Liver (tissue), 9 donors: ENCODE results near the gene GNA14. TPM values are rescaled to one million over a fixed set of nuclear protein-coding genes. Genes with fewer than 3 reads are reported as not detected.
"Not testable (repeated sequence)": the region's sequence is repeated elsewhere in the genome, so short reads cannot be mapped to it uniquely, and the experiment has no call there.

Experiments used
- DNase-seq: peaks from one replicate; pipeline ENCODE4 v3.0.0-alpha.2; 2017; ENCODE audit warnings: low spot score
- H3K27ac ChIP-seq, 2 donors: one replicate each; pipeline ENCODE4 v1.7.0; 2013; ENCODE audit warnings: inconsistent platforms in 2 of 2, low read length in 2 of 2, control low read depth in 1 of 2, low read depth in 1 of 2, mild to moderate bottlenecking in 1 of 2
- H3K27me3 ChIP-seq, 4 donors: one replicate each; pipeline versions ENCODE4 v1.6.1 to v1.7.0; 2013; ENCODE audit warnings: low read length in 3 of 4, inconsistent platforms in 1 of 4, mild to moderate bottlenecking in 1 of 4, moderate library complexity in 1 of 4; ENCODE audit not compliant: control insufficient read depth in 4 of 4, insufficient read depth in 4 of 4
- H3K36me3 ChIP-seq, 4 donors: one replicate each; pipeline versions ENCODE4 v1.6.1 to v1.7.0; 2013; ENCODE audit warnings: low read length in 3 of 4, mild to moderate bottlenecking in 3 of 4, low read depth in 1 of 4, moderate library complexity in 1 of 4; ENCODE audit not compliant: control insufficient read depth in 4 of 4, insufficient read depth in 3 of 4
- H3K4me1 ChIP-seq, 4 donors: one replicate each; pipeline versions ENCODE4 v1.6.1 to v1.7.0; 2013; ENCODE audit warnings: low read length in 3 of 4, mild to moderate bottlenecking in 3 of 4, moderate library complexity in 1 of 4; ENCODE audit not compliant: control insufficient read depth in 4 of 4, insufficient read depth in 4 of 4
- H3K4me3 ChIP-seq, 3 donors: one replicate each; pipeline versions ENCODE4 v1.6.1 to v1.7.0; 2013; ENCODE audit warnings: low read length in 3 of 3, control low read depth in 1 of 3, low read depth in 1 of 3, mild to moderate bottlenecking in 1 of 3
- H3K9ac ChIP-seq, 2 donors: one replicate each; pipeline ENCODE4 v1.7.0; 2013; ENCODE audit warnings: low read length in 2 of 2, mild to moderate bottlenecking in 2 of 2, moderate library complexity in 2 of 2, control low read depth in 1 of 2, low read depth in 1 of 2
- H3K9me3 ChIP-seq, 4 donors: one replicate each; pipeline versions ENCODE4 v1.6.1 to v1.7.0; 2013; ENCODE audit warnings: low read length in 3 of 4; ENCODE audit not compliant: control insufficient read depth in 4 of 4
- ATF3 ChIP-seq: IDR thresholded peaks from 2 replicates; pipeline ENCODE4 v1.6.1; 2016; ENCODE audit warnings: antibody characterized with exemption
- CTCF ChIP-seq: fragments of 150-350 bp; IDR thresholded peaks from 2 replicates; pipeline ENCODE4 v1.5.1; 2017; ENCODE audit warnings: improper control_type of control experiment, low read depth, low read length; ENCODE audit not compliant: missing input control
- FOXA2 ChIP-seq: IDR thresholded peaks from 2 replicates; pipeline ENCODE4 v1.6.1; 2016; ENCODE audit warnings: antibody characterized with exemption
- GABPA ChIP-seq, 2 donors: IDR thresholded peaks in 1 of 2; conservative IDR thresholded peaks in 1 of 2; 2 replicates each; pipeline ENCODE4 v1.6.1; 2016; ENCODE audit warnings: antibody characterized with exemption in 2 of 2, mild to moderate bottlenecking in 1 of 2, moderate library complexity in 1 of 2
- HNF4G ChIP-seq: IDR thresholded peaks from 2 replicates; pipeline ENCODE4 v1.6.1; 2016; ENCODE audit warnings: antibody characterized with exemption
- JUND ChIP-seq, 2 donors: IDR thresholded peaks; 2 replicates each; pipeline ENCODE4 v1.6.1; 2016; ENCODE audit warnings: antibody characterized with exemption in 2 of 2
- NR2F2 ChIP-seq: IDR thresholded peaks from 2 replicates; pipeline ENCODE4 v1.6.1; 2016; ENCODE audit warnings: antibody characterized with exemption
- RXRA ChIP-seq, 2 donors: IDR thresholded peaks; 2 replicates each; pipeline ENCODE4 v1.6.1; 2017 to 2018; ENCODE audit warnings: antibody characterized with exemption in 2 of 2, mild to moderate bottlenecking in 1 of 2
- TAF1 ChIP-seq: conservative IDR thresholded peaks from 2 replicates; pipeline ENCODE4 v1.6.1; 2016; ENCODE audit warnings: antibody characterized with exemption, mild to moderate bottlenecking
- WGBS: extraction: QIAGEN DNeasy Blood & Tissue Kit; methylation state at CpG from one replicate; pipeline ENCODE4 v1.1.7; 2013; 5-methylcytosine and 5-hydroxymethylcytosine counted together
- polyA plus RNA-seq, 2 donors: library from polyadenylated mRNA; stranded (reverse) in 1 of 2; unstranded in 1 of 2; fragments of 200-250 nt in 1 of 2; fragments of >200 nt in 1 of 2; fragmentation: Nextera tagmentation in 1 of 2; extraction: Ambion mirVana in 1 of 2; gene quantifications; one replicate each; pipeline versions ENCODE4 v1.2.1 to v1.2.3, GENCODE V29; 2013 to 2015
- total RNA-seq, 2 donors: library from RNA; depleted of rRNA; stranded (reverse); fragments of >200 nt; gene quantifications; one replicate each; pipeline ENCODE4 v1.2.3, GENCODE V29; 2014
- TF ChIP-seq, protein P1 (sequence below): IDR thresholded peaks from 2 replicates; pipeline ENCODE4 v1.6.1; 2016; ENCODE audit warnings: antibody characterized with exemption, mild to moderate bottlenecking
- donor health status: healthy.
- donor health status: healthy.
- donor health status: healthy.
- donor health status: healthy.
- donor health status: healthy.

The GNA14 gene
- total and polyA plus RNA-seq, 4 donors = 1.1 to 5.4 (median 2.9) TPM

DNA sequence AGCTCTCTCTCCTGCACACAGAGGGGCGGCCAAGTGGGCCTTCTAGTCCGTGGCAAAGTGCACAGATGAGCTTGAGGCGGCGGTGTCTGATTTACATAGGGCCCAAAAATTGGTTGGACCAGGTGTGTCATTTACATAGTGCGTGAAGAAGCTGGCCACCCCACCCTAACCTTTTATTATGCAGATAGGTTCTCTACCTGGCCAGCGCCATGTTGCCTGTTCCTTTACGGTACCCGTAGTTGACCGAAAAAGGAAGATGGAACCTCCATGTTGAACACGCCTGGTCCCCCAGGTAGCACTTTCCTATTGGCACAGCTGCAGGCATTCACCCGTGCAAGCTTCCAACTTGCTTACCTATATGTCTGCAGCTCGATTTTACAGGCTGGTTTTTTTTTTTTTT, 61.5 kb downstream of the GNA14 start:
- no peak overlapping the region for H3K4me3 ChIP-seq
- H3K27ac ChIP-seq = no peak overlapping the region
- TF ChIP-seq ATF3 (no peak), RXRA (IDR thresholded peaks at IDR 0.05) (no peak), FOXA2 (no peak), TAF1 (no peak), CTCF (no peak), GABPA (IDR thresholded peaks at IDR 0.05 in 1 of 2, conservative IDR thresholded peaks at IDR 0.05 in 1 of 2) (no peak), HNF4G (no peak), NR2F2 (no peak)
- TF ChIP-seq, protein P1, sequence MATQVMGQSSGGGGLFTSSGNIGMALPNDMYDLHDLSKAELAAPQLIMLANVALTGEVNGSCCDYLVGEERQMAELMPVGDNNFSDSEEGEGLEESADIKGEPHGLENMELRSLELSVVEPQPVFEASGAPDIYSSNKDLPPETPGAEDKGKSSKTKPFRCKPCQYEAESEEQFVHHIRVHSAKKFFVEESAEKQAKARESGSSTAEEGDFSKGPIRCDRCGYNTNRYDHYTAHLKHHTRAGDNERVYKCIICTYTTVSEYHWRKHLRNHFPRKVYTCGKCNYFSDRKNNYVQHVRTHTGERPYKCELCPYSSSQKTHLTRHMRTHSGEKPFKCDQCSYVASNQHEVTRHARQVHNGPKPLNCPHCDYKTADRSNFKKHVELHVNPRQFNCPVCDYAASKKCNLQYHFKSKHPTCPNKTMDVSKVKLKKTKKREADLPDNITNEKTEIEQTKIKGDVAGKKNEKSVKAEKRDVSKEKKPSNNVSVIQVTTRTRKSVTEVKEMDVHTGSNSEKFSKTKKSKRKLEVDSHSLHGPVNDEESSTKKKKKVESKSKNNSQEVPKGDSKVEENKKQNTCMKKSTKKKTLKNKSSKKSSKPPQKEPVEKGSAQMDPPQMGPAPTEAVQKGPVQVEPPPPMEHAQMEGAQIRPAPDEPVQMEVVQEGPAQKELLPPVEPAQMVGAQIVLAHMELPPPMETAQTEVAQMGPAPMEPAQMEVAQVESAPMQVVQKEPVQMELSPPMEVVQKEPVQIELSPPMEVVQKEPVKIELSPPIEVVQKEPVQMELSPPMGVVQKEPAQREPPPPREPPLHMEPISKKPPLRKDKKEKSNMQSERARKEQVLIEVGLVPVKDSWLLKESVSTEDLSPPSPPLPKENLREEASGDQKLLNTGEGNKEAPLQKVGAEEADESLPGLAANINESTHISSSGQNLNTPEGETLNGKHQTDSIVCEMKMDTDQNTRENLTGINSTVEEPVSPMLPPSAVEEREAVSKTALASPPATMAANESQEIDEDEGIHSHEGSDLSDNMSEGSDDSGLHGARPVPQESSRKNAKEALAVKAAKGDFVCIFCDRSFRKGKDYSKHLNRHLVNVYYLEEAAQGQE = no peak
- WGBS = 93% methylated on average over 12 of the region's 12 CpGs
- H3K9ac ChIP-seq = no peak overlapping the region
- no peaks in the 10 kb centered on the region for H3K4me1 ChIP-seq
- H3K36me3 ChIP-seq = no peaks in the 10 kb centered on the region
- no peak for DNase-seq
- H3K9me3 ChIP-seq = no peaks in the 10 kb centered on the region
- H3K27me3 ChIP-seq = no peaks in the 10 kb centered on the region

GRCh38 chr9:77585335-77585786, 62.8 kb downstream of the GNA14 start:
- H3K27ac ChIP-seq = no peak overlapping the region
- no peak for DNase-seq
- H3K9ac ChIP-seq = no peak overlapping the region
- TF ChIP-seq GABPA (IDR thresholded peaks at IDR 0.05 in 1 of 2, conservative IDR thresholded peaks at IDR 0.05 in 1 of 2) = no peak
- TF ChIP-seq JUND (IDR thresholded peaks at IDR 0.05) = no peak
- no peaks in the 10 kb centered on the region for H3K36me3 ChIP-seq
- H3K4me3 ChIP-seq = no peak overlapping the region
- 74% methylated on average over 2 of the region's 2 CpGs for WGBS
- H3K27me3 ChIP-seq = no peaks in the 10 kb centered on the region
- no peaks in the 10 kb centered on the region for H3K9me3 ChIP-seq
- H3K4me1 ChIP-seq = no peaks in the 10 kb centered on the region

- H3K27me3 ChIP-seq, H3K4me1 ChIP-seq, DNase-seq, H3K9me3 ChIP-seq, H3K4me3 ChIP-seq, H3K27ac ChIP-seq, H3K36me3 ChIP-seq, H3K9ac ChIP-seq: not testable (repeated sequence)
- 87% methylated on average over 4 of the region's 4 CpGs for WGBS
Observed at GRCh38 chr9:77584927-77585326, 63.2 kb downstream of the GNA14 start.
